ENCODE data around the gene APBA2. TPM values are rescaled to one million over a fixed set of nuclear protein-coding genes. Genes with fewer than 3 reads are reported as not detected.

The APBA2 gene
- total RNA-seq, 4 donors from 2014 or later, result 1.3 to 7.0 (median 2.4) TPM

GRCh38 chr15:29094711-29095110 is 208.9 kb downstream of the APBA2 start:
- H3K4me1 ChIP-seq, result no peaks in the 10 kb centered on the region
- no peak overlapping the region for H3K27ac ChIP-seq
- 63% methylated on average over 2 of the region's 2 CpGs for WGBS
- H3K4me3 ChIP-seq, result no peak overlapping the region
- DNase-seq (ENCODE audit: low spot score in 2 of 2), result no peak
- no peaks in the 10 kb centered on the region for H3K36me3 ChIP-seq
- TF ChIP-seq POLR2A (IDR thresholded peaks at IDR 0.05) (no peak), CTCF (IDR thresholded peaks at IDR 0.05) (no peak), POLR2AphosphoS5 (IDR thresholded peaks at IDR 0.05) (no peak), EP300 (IDR thresholded peaks at IDR 0.05) (no peak)
- H3K9me3 ChIP-seq, result no peaks in the 10 kb centered on the region
- H3K27me3 ChIP-seq, result peaks cover 2% of the 10 kb centered on the region

GRCh38 chr15:29095746-29096145 is 210.0 kb downstream of the APBA2 start:
- H3K4me3 ChIP-seq, result no peak overlapping the region
- 95% methylated on average over 3 of the region's 9 CpGs for WGBS
- no peaks in the 10 kb centered on the region for H3K27me3 ChIP-seq
- no peak overlapping the region for H3K27ac ChIP-seq
- no peaks in the 10 kb centered on the region for H3K36me3 ChIP-seq
- peak in 1 of 2 donors; percentile 4 for DNase-seq (ENCODE audit: low spot score in 2 of 2)
- TF ChIP-seq CTCF (IDR thresholded peaks at IDR 0.05) (no peak), EP300 (IDR thresholded peaks at IDR 0.05) (no peak), POLR2A (IDR thresholded peaks at IDR 0.05) (no peak), POLR2AphosphoS5 (IDR thresholded peaks at IDR 0.05) (no peak)
- no peaks in the 10 kb centered on the region for H3K9me3 ChIP-seq
- no peaks in the 10 kb centered on the region for H3K4me1 ChIP-seq

- Histone ChIP-seq H3K4me1 (no peaks in the 10 kb centered on the region), H3K36me3 (no peaks in the 10 kb centered on the region), H3K4me3 (no peak overlapping the region), H3K27me3 (no peaks in the 10 kb centered on the region), H3K9me3 (no peaks in the 10 kb centered on the region), H3K27ac (no peak overlapping the region)
- DNase-seq (ENCODE audit: low spot score in 2 of 2), result peak in 1 of 2 donors; percentile 42
- WGBS, result 81% methylated on average over 14 of the region's 14 CpGs
- TF ChIP-seq CTCF (IDR thresholded peaks at IDR 0.05) (no peak), EP300 (IDR thresholded peaks at IDR 0.05) (no peak), POLR2A (IDR thresholded peaks at IDR 0.05) (no peak), POLR2AphosphoS5 (IDR thresholded peaks at IDR 0.05) (no peak)
Observed at GRCh38 chr15:29097168-29097567, 211.4 kb downstream of the APBA2 start.

GRCh38 chr15:29097971-29098370 is 212.2 kb downstream of the APBA2 start:
- 69% methylated on average over 9 of the region's 9 CpGs for WGBS
- H3K36me3 ChIP-seq, result no peaks in the 10 kb centered on the region
- H3K9me3 ChIP-seq, result no peaks in the 10 kb centered on the region
- H3K4me1 ChIP-seq, result no peaks in the 10 kb centered on the region
- no peaks in the 10 kb centered on the region for H3K27me3 ChIP-seq
- H3K27ac ChIP-seq, result no peak overlapping the region
- no peak overlapping the region for H3K4me3 ChIP-seq
- DNase-seq (ENCODE audit: low spot score in 2 of 2), result peak in 1 of 2 donors; percentile 7
- no peak for TF ChIP-seq EP300 (IDR thresholded peaks at IDR 0.05)
- no peak for TF ChIP-seq CTCF (IDR thresholded peaks at IDR 0.05)
- TF ChIP-seq POLR2A (IDR thresholded peaks at IDR 0.05), result no peak
- TF ChIP-seq POLR2AphosphoS5 (IDR thresholded peaks at IDR 0.05), result no peak

GRCh38 chr15:29098652-29099051 is 212.9 kb downstream of the APBA2 start:
- no peaks in the 10 kb centered on the region for H3K36me3 ChIP-seq
- H3K4me1 ChIP-seq, result peaks cover 3% of the 10 kb centered on the region
- H3K9me3 ChIP-seq, result no peaks in the 10 kb centered on the region
- no peak overlapping the region for H3K27ac ChIP-seq
- WGBS, result 71% methylated on average over 13 of the region's 13 CpGs
- TF ChIP-seq POLR2A (IDR thresholded peaks at IDR 0.05) (no peak), CTCF (IDR thresholded peaks at IDR 0.05) (no peak), EP300 (IDR thresholded peaks at IDR 0.05) (no peak), POLR2AphosphoS5 (IDR thresholded peaks at IDR 0.05) (no peak)
- H3K4me3 ChIP-seq, result no peak overlapping the region
- DNase-seq (ENCODE audit: low spot score in 2 of 2), result no peak
- peaks cover 4% of the 10 kb centered on the region for H3K27me3 ChIP-seq
